Measurements from ENCODE around the gene NFIA.

NFIA gene

DNA sequence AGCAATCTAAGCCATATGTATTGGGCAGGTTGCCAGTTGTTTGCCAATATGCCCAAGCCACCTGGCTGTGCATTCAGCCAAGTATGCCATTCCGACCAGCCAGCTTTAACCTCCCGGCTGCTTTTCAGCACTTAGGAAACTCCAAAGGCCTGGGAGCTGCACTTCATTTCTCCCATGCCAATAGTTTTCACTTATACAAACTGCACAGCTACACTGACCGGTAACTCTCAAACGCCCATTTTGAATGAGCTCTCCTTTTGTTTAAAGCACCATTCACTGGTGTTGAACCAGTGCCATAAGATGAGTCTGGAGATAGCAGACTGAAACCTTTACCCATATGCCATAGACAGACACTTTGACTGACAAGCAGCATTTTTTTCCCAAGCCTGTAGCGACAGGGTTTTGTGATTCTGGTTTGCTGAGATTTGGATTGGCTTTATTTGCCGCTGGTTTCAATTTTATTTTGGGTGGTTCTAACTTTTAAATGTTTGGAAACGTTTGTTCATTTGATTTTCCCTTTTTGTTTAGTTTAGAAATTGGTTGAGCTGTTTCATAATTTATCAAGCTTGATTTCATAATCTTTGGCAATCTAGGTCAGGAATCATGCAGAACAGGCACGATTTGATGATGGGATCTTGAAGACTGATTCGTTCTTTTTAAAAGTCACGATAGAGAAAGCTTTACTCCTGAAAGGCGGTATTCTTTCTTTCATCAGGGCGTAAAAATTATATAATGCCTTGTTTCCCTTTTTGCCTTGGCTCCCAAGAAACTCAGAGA lies 144.6 kb downstream of the NFIA start:
- DNase-seq = no peak

- DNase-seq = no peak
Observed at GRCh38 chr1:61227857-61228550, 145.6 kb downstream of the NFIA start.

GRCh38 chr1:61230523-61230922 lies 148.2 kb downstream of the NFIA start:
- no peak for DNase-seq

DNA sequence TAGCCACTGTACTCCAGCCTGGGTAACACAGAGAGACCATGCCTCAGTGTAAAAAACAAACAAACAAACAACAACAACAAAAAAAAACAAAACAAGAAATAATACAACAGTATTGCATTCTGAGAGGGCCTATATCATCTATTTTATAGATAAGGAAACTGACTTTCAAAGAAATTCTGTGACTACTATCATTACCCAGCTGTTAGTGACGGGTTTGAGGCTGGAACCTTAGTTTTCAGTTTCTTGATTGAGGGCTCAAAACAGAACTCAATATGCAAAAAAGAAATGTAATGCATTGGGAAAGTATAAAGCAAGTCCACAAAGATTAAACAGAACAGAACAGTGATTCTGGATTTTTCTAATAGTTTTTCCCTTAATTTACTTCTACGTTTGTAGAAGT lies 149.4 kb downstream of the NFIA start:
- no peak for DNase-seq

GRCh38 chr1:61233121-61233660 lies 150.8 kb downstream of the NFIA start:
- no peak for DNase-seq

DNA sequence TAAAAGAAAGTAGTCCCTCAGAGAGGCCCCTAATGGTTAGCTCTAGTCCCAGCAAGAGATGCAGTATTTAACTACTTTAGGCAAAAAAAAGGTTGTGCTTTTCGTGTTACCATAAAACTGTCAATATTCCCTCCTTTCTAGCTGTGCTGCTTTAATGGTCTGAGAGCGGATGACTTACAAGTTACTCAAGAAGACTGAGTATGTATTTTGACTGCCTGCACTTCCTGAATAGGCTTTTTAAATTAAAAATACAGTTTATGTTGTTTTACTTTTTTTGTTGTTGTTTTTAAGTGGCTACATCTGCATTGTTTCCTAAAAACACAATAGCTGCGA lies 152.2 kb downstream of the NFIA start:
- no peak for DNase-seq

GRCh38 chr1:61237147-61237546 lies 154.8 kb downstream of the NFIA start:
- no peak for DNase-seq

DNA sequence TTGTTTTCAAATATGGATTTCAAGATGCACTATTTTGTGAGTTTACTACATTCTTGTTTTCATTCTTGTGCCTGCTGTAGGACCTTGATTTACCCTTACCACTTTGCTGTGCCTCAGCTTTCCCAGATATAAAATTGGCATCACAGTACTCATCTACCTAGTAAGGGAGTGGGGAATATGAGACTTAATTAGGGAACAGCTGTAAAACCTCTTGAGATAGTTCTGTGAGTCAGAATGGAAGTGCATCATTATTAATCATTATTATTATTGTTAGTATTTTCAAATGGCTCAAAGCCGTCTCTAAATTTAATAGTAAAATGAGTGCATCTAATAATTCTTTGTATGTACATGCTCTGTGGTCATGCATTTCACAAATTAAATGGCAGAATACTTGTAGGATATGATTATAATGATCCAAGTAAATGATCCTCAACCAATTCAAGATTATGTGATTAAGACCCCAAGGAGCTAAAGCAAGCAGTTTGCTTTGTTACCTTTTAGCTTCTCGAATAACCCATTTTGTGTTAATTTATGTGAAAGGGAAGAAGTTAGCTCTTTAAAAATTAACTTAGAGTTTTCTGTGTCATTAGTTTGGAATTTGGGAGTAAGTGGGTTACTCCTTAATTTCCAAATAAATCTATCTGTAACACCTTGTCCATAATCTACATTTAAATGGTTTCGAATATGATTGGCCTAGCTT lies 155.4 kb downstream of the NFIA start:
- DNase-seq = no peak

DNA sequence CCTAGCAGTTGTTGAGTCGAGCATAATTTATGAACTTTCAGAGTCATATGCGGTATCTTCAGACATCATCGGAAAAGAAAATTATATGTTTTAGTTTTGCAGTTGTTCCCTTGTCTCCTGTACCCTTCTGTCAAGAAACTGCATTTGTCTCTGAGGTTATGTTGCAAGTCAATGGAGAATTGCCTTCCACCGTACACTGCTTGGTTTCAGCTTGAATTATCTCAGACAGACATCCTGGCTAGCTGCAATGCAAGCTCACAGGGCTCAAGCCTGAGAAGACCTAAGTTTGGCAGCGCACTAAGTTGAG lies 156.0 kb downstream of the NFIA start:
- no peak for DNase-seq

- DNase-seq = no peak
Observed at GRCh38 chr1:61240878-61241277, 158.5 kb downstream of the NFIA start.

GRCh38 chr1:61241411-61241838 lies 159.1 kb downstream of the NFIA start:
- no peak for DNase-seq

DNA sequence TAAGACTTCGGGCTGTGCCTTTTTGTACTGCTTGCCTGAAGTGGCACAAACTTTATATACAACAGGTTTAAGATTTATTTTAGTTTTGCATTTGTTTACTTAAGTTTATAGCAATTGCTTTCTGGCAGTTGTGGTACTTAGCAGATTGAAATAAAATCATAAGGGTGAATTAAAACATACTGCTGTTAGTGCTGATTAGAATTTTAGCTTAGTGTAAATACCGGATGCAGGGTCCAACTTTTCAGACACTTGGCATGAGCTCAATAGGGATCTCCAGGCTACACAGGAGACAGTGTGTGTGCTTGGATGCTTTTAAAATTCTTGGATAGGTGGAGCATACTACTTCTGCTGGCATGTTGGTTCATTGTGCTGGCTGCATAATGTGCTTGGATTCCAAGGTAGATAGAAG lies 159.6 kb downstream of the NFIA start:
- no peak for DNase-seq

DNA sequence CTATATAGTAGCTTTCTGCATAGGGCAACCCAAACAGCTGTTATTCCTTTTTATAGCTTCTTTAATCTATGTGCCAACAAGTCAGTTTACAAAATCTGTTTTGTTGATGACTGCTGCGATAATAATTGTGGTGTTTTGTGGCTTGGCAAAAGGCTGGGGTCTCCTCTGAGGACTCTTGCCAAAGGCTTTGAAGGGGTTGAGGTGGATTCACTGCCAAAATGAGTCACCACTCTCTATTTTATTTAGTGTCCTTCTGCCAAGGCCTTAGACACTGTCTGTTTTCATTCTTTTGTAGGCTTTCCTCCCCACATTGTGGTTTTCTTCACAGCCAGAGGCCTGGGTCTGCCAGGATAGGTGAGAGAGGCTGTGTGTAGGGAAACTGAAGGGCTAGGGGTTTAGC lies 161.8 kb downstream of the NFIA start:
- no peak for DNase-seq

GRCh38 chr1:61245696-61246400 lies 163.5 kb downstream of the NFIA start:
- DNase-seq = no peak

DNA sequence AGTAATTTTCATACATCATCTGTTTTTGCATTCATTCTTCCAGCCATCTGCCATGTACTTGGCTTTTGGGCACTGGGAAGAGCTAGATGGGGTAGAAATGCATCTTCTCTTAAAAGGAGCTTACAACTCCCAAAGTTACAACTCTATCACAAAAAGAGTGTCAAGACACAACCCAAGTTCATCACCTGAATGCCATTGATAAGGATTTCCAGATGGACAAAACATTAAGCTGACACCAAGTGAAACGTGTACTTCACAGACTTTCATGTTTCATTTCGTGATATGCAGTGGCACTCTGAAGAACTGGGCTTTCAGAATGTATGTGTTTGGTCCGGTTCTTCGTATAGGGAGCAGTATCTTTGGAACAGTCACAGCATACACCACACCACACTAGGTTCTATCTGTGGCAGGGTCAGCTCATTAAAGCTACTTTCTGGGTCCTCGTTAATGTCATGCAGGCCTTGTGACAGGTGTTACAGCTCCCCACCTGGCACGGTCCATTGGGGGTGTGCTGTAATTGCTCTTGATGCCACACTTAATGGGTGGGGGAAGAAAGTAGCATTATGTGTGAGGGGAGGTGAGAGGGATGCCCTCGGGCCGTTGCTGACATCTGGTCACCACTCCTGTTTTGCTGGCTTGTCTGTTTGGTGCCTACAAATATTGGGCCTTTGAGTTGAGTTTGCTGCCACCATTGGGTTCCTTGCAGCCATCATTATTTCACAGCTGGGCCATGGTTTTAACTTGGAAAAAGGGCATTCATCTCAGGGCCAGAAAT lies 164.9 kb downstream of the NFIA start:
- DNase-seq = no peak

- DNase-seq = no peak
Observed at GRCh38 chr1:61247881-61248752, 165.8 kb downstream of the NFIA start.

DNA sequence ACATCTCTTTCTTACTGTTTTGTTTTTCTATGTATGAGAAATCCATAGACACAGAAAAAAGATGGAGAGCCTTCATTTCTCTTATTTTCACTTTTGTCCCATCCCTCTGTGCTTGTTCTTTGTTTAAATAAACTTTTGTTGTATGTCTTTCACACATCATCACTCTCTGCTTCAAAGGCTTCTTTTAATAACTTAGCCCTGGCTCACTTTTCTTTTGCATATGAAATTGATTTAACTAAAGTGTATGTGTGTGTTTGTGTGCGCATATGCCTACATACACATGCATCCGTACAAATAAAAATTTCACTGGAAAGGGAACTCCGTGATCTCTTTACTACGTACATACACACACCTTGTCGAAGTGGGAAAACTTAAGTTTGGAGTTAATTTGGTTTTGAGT lies 168.6 kb downstream of the NFIA start:
- DNase-seq = no peak

- no peak for DNase-seq
Observed at GRCh38 chr1:61253059-61253735, 170.8 kb downstream of the NFIA start.

GRCh38 chr1:61253912-61254633 lies 171.7 kb downstream of the NFIA start:
- DNase-seq = no peak
